NCI-H1436 (cell line): Measurements from ENCODE around the gene NT5C3B.
"Not testable (repeated sequence)": the region's sequence is repeated elsewhere in the genome, so short reads cannot be mapped to it uniquely, and the experiment has no call there.

Source experiments
- DNase-seq: peaks from one replicate; lab custom pipeline; 2025; lab: John Stamatoyannopoulos, UW

Gene NT5C3B

DNA sequence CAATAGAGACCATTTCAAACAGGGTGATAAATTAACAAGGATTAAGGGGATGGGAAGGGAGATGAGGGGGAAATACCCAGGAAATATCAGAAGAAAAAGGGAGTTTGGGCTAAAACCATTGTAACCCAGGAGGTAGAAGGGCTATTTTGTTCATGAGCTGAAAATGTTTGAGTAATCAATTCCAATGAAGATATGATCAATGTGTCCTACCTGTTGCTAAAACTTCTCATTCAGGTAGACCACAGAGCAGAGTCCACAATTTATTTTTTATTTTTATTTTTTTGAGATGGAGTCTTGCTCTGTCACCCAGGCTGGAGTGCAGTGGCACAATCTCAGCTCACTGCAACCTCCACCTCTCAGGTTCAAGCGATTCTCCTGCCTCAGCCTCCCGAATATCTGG, 3.4 kb upstream of the NT5C3B start:
- not testable (repeated sequence) for DNase-seq

- no peak for DNase-seq
Measured at GRCh38 chr17:41837761-41838538, 1.9 kb upstream of the NT5C3B start, which contains the start of gene KLHL10. Gene KLHL10, plus strand, starts transcription at chr17:41837825. Its CDS starts 108 bp downstream, at chr17:41837933.

- no peak for DNase-seq
Measured at GRCh38 chr17:41836550-41837196, 641 bp upstream of the NT5C3B start.

GRCh38 chr17:41835214-41835799, 725 bp downstream of the NT5C3B start:
- DNase-seq = no peak

DNA sequence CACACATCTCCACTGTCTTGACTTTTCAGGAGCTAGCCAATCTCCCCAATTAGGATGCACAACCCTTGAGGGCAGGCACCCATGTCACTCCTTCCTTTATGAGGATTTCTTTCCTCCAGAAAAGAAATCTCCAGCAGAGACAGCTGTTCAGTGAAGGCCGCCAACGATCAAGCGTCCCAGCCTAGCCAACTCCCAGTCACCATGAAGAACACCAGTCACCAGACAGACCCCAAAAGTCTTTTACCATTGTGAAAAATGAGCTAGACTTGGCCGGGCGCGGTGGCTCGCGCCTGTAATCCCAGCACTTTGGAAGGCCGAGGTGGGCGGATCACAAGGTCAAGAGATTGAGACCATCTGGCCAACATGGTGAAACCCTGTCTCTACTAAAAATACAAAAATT, 6.1 kb downstream of the NT5C3B start:
- not testable (repeated sequence) for DNase-seq

DNA sequence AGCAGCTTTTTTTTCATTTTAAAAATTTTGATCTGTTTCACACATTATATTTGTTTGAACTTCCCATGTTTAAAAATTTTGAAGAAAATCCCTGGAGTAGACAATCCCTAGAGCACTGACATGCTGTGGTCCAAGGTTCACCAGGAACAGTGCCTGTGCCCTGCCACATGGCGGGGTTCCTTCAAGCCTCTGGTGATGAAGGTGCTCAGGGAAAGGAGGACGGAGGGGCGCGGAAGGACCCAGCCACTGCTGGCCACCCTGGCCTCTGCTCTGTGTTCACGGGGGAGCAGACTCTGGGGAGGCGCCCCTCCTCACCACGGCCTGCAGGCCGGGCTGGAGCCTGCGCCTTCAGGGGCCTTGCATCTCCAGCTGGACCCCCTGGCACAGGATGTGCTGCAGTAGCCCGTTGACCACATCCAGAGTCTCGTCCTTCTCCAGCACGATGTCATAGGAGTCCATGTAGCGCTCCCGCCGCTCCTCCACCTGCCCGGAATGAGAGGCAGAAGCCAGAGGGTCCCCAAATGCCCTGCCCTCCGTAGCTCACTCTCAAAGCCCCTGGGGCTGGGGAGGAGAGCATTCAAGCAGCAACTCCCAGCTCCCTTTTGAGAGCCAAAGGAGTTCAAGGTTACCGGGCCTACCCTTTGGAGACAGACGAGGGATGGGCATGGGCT, 10.7 kb downstream of the NT5C3B start:
- no peak for DNase-seq

- no peak for DNase-seq
Measured at GRCh38 chr17:41824086-41824485, 11.9 kb downstream of the NT5C3B start.

GRCh38 chr17:41823580-41823979, 12.5 kb downstream of the NT5C3B start:
- no peak for DNase-seq

- DNase-seq = no peak
Measured at GRCh38 chr17:41823141-41823524, 12.9 kb downstream of the NT5C3B start.

DNA sequence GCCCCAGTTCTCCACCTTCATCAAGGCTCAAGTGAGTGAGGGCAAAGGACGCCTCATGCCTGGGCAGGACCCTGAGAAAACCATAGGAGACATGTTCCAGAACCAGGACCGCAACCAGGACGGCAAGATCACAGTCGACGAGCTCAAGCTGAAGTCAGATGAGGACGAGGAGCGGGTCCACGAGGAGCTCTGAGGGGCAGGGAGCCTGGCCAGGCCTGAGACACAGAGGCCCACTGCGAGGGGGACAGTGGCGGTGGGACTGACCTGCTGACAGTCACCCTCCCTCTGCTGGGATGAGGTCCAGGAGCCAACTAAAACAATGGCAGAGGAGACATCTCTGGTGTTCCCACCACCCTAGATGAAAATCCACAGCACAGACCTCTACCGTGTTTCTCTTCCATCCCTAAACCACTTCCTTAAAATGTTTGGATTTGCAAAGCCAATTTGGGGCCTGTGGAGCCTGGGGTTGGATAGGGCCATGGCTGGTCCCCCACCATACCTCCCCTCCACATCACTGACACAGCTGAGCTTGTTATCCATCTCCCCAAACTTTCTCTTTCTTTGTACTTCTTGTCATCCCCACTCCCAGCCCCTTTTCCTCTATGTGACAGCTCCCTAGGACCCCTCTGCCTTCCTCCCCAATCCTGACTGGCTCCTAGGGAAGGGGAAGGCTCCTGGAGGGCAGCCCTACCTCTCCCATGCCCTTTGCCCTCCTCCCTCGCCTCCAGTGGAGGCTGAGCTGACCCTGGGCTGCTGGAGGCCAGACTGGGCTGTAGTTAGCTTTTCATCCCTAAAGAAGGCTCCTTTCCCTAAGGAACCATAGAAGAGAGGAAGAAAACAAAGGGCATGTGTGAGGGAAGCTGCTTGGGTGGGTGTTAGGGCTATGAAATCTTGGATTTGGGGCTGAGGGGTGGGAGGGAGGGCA, 13.6 kb downstream of the NT5C3B start:
- no peak for DNase-seq

DNA sequence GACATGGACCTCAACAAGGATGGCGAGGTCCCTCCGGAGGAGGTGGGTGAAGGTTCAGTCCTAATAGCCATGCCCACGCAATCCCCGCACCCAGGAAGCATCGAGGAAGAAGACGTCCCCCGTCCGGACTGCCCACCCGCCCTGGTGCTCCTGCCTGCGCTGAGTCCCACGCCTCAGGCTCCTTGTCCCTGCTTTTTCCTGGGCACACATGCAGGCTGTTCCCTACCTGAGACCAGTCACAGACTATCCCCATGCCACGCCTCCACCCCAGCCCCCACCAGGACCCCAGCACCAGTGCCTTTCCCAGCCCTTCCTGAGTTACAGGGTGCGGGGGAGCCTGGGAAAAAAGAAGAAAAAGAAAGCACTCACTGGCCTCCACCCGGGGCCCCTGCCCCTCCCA, 14.3 kb downstream of the NT5C3B start:
- no peak for DNase-seq

- no peak for DNase-seq
Measured at GRCh38 chr17:41818024-41818423, 18.0 kb downstream of the NT5C3B start.

- DNase-seq = no peak
Measured at GRCh38 chr17:41816637-41817320, 19.3 kb downstream of the NT5C3B start.

DNA sequence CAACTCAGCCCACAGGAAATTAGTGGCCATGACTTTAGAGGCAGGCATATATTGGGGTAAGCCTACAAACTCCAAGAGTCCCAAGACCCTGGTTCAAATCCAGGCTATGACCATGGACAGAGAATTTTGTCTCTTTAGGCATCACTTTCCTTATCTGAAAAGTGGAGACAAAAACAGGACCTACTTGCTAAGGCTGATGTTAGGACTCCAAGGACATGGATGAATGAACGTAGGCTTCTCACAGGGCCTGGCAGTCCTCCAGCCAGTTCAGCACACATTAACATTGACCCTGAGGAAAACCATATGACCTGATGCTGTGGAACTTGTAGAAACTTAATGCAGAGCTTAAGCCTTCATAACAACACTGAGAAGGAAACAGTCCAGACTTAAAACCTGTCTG, 21.8 kb downstream of the NT5C3B start:
- DNase-seq = no peak

DNA sequence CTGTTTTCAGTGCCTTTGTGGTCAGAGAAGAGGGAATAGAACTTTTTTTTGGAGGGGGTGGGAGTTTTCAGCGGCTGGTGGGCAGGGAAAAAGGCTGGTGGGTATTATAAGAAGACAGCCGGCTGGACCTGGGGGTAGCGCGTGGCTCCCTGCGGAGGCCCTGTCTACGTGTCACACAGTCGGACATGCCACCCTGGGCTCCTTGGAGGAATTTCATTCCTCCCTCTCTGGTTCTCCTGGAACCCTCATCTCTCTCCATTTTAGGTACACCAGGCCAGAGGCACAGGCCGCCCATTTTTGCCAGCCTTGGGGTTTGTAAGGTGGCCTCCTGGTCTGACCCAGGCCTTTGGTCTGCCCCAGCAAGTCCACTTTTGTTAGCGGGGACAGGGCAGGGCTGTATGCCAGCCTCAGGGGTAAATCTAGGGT, 22.3 kb downstream of the NT5C3B start:
- no peak for DNase-seq

- no peak for DNase-seq
Measured at GRCh38 chr17:41813152-41813680, 22.8 kb downstream of the NT5C3B start.

GRCh38 chr17:41812381-41813151, 23.5 kb downstream of the NT5C3B start, which contains the start of gene FKBP10:
Gene FKBP10, plus strand, starts transcription at chr17:41813004. Its CDS starts 31 bp downstream, at chr17:41813035.
- DNase-seq = peak; percentile 27

- DNase-seq = peak; percentile 67
Measured at GRCh38 chr17:41811549-41812380, 24.3 kb downstream of the NT5C3B start, which contains the start of gene P3H4. Gene P3H4, minus strand, starts transcription at chr17:41811949. Its CDS starts 34 bp downstream, at chr17:41811915.
